Kidney epithelial cell (primary cell): Measurements from ENCODE around the gene CSF2RB. TPM values are rescaled to one million over a fixed set of nuclear protein-coding genes. Genes with fewer than 3 reads are reported as not detected.

Experiments
- DNase-seq: peaks from one replicate; pipeline ENCODE4 v3.0.0-alpha.2; 2010; ENCODE audit warnings: low read depth
- H3K27me3 ChIP-seq: 2 replicates; pipeline ENCODE4 v1.6.0; 2011; ENCODE audit warnings: low read length; ENCODE audit not compliant: control insufficient read depth, insufficient read depth
- H3K36me3 ChIP-seq: 2 replicates; pipeline ENCODE4 v1.5.1; 2011; ENCODE audit warnings: low read length; ENCODE audit not compliant: control insufficient read depth, insufficient read depth
- H3K4me3 ChIP-seq: 2 replicates; pipeline ENCODE4 v1.5.1; 2011; ENCODE audit warnings: low read depth, mild to moderate bottlenecking, control low read depth, low read length
- total RNA-seq: library from RNA; depleted of rRNA; stranded (reverse); fragments of >200 nt; gene quantifications from 2 replicates; pipeline ENCODE4 v1.2.3, GENCODE V29; 2015
- TF ChIP-seq, protein P1 (sequence below): IDR thresholded peaks from 2 replicates; pipeline ENCODE4 v1.5.1; 2011; ENCODE audit warnings: mild to moderate bottlenecking, moderate library complexity, low read length, control low read depth, inconsistent platforms; ENCODE audit not compliant: insufficient read depth, poor library complexity, severe bottlenecking

The CSF2RB gene
- total RNA-seq, 1 donor from 2014 or later = 1.1 TPM

DNA sequence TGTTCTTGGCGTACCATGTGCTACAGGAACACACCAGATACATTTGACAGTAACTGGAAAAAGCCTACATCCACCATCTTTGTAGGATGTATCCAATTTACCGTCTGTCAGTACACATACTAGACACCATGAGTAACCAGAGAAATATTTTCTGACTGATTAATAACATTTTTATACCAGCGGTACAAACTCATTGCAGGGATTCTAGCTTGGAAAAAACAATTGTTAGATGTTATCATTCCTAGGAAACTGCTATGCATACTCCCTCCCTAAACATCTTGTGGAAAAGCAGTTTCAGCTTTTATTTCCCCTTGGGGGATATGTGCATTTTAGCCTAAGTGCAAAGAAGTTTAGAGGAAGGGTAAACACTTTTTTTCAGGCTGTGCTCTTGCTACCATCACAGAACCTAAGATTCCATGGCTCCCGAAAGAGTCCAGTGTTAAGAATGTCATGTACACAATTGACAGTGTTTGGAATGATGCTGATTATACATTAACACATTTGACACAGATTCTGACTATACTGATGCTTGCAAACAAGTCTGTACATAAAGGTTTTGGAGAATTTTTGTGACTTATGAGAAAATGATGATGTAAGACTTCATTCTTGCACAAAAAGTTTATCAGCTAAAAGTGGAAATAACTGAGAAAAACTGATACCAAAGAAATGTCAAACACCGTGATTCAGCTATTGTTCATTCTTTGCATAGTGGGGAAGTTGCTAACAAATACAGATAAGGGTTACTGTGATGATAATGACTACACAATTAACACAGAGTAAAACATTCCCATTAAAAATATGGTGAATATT, 28.9 kb upstream of the CSF2RB start:
- Histone ChIP-seq H3K27me3 (no peaks in the 10 kb centered on the region), H3K4me3 (no peak overlapping the region), H3K36me3 (no peaks in the 10 kb centered on the region)
- TF ChIP-seq, protein P1, sequence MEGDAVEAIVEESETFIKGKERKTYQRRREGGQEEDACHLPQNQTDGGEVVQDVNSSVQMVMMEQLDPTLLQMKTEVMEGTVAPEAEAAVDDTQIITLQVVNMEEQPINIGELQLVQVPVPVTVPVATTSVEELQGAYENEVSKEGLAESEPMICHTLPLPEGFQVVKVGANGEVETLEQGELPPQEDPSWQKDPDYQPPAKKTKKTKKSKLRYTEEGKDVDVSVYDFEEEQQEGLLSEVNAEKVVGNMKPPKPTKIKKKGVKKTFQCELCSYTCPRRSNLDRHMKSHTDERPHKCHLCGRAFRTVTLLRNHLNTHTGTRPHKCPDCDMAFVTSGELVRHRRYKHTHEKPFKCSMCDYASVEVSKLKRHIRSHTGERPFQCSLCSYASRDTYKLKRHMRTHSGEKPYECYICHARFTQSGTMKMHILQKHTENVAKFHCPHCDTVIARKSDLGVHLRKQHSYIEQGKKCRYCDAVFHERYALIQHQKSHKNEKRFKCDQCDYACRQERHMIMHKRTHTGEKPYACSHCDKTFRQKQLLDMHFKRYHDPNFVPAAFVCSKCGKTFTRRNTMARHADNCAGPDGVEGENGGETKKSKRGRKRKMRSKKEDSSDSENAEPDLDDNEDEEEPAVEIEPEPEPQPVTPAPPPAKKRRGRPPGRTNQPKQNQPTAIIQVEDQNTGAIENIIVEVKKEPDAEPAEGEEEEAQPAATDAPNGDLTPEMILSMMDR = no peak
- DNase-seq = no peak

DNA sequence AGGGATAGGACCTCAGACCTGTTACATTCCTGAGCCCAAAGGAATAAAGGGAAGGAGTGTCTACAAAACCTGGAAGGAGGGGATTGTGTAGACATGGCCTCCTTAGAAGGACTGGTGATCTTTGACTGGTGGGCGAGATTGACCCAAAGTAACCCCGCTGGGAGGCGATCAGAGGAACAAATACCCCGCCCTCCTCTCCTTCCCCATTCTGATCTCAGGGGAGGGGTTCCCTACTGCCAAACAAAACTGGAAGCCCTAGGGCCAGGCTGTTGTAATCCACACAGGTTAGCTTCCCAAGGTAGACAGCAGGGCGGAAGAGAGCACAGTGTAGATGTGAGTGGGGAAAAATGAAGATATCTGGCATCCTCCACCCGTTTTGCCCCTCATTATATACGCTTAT, 28.0 kb upstream of the CSF2RB start:
- TF ChIP-seq, protein P1 = no peak
- H3K36me3 ChIP-seq = no peaks in the 10 kb centered on the region
- DNase-seq = no peak
- H3K27me3 ChIP-seq = no peaks in the 10 kb centered on the region
- H3K4me3 ChIP-seq = no peak overlapping the region

DNA sequence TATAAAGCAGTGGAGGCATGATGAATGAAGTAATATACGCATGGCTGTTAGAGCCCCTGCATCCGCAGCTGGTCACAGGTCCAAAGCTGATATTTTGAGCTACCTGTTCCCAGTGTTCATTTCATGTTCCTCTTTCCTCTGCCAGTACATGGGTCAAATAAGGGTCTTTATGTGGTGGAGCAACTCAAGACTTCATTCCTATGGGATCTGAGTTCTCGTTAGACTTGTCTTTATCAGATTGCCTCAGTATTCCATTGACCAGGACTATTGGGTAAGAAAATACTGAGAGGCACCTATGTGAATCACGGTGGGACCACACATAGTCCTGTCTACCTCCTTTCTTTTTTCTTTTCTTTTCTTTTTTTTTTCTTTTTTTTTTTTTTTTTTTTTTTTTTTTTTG, 27.4 kb upstream of the CSF2RB start:
- no peak for DNase-seq
- TF ChIP-seq, protein P1 = no peak
- H3K4me3 ChIP-seq = no peak overlapping the region

DNA sequence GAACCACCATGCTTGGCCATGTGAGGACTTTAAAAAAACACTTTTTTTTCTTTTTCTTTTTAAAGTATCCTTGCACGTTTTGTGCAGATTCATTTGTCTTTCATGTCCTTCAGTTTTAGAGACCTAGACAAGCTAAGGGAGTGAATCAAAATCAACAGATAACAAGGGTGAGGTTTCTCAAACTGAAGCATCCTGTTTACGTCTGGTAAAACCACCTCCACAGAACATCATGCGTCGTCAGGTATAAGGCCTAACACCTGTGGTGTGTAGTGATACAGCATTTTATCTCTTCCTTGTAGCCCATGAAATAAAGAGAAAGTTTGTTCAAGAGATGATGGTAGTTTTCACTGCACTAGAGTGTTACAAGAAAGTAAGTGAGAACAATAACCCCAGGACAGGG, 26.3 kb upstream of the CSF2RB start:
- Histone ChIP-seq H3K4me3 (no peak overlapping the region), H3K36me3 (no peaks in the 10 kb centered on the region), H3K27me3 (no peaks in the 10 kb centered on the region)
- TF ChIP-seq, protein P1 = no peak
- DNase-seq = no peak

More for the DNA sequence above, 27.4 kb upstream of the CSF2RB start:
- Histone ChIP-seq H3K36me3 (no peaks in the 10 kb centered on the region), H3K27me3 (no peaks in the 10 kb centered on the region)

DNA sequence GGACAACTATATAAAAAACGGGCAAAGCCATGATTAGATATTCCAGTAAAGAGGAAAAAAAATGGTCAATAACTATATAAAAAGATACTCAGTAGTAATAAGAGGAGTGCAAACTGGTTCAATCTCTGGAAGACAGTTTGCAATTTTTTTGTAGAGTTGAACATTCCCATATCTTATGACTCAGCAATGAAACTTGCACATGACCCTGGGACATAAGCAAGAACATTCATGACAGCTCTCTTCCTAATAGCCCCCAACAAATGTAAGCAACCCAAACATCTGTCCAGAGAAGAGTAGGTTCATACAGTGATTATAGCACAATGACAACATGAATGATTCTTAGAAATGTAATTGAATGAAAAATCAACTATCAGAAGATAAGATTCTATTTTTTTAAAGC, 21.8 kb upstream of the CSF2RB start:
- DNase-seq = no peak
- Histone ChIP-seq H3K4me3 (no peak overlapping the region), H3K36me3 (no peaks in the 10 kb centered on the region), H3K27me3 (no peaks in the 10 kb centered on the region)
- TF ChIP-seq, protein P1 = no peak

DNA sequence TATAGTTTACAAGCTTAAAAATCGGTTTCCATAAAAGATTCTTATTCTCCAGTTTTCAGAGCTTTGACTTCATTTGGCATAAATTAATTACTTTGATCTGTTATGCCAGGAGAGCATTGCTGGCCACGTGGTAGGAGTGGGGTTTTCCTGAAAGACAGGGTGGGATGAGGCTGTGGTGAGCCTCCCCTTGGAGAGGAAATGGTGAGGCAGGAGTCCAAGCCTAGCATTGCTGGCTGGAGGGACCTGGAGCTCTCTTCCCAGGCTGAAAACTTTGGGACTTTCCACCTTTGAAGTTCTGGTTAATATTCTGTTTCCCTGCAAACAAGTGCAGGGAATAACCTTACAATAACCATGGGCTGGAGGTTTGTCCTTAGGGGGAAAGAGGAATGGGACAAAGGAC, 21.1 kb upstream of the CSF2RB start:
- H3K27me3 ChIP-seq = no peaks in the 10 kb centered on the region
- DNase-seq = no peak
- TF ChIP-seq, protein P1 = no peak

More for the DNA sequence above, 21.1 kb upstream of the CSF2RB start:
- no peak overlapping the region for H3K4me3 ChIP-seq
- no peaks in the 10 kb centered on the region for H3K36me3 ChIP-seq
